ENCODE results near the gene EXOC1. TPM values are rescaled to one million over a fixed set of nuclear protein-coding genes. Genes with fewer than 3 reads are reported as not detected.

The EXOC1 gene
- total and polyA plus RNA-seq, 10 of the 15 experiments (the other 5 are each of a cell fraction or from before 2014, with no cell fraction given) = 11.8 to 36.6 (median 21.1) TPM

GRCh38 chr4:55948726-55949481 lies 95.5 kb downstream of the EXOC1 start, which contains the start of gene CEP135 (continued):
- TF ChIP-seq CTCF (IDR thresholded peaks at IDR 0.05 in 2 of 3, conservative IDR thresholded peaks at IDR 0.05 in 1 of 3; ENCODE audit: control insufficient read depth in 2 of 3, extremely low read depth in 1 of 3, insufficient read depth in 1 of 3, low read depth in 3 of 3, low read length in 3 of 3) (peak; percentile 88 to 99 (median 93); a peak in 5 of 6 replicates), ZZZ3 (IDR thresholded peaks at IDR 0.05; ENCODE audit: control insufficient read depth, insufficient read length, low read depth) (no peak), IRF5 (IDR thresholded peaks at IDR 0.05; ENCODE audit: borderline replicate concordance) (no peak), SPI1 (IDR thresholded peaks at IDR 0.05; ENCODE audit: borderline replicate concordance, insufficient read depth, low read depth, low read length) (peak; percentile 61; the same call in 1 of the 2 replicates), CUX1 (IDR thresholded peaks at IDR 0.05; ENCODE audit: insufficient replicate concordance, low read depth, low read length) (peak; percentile 44), NKRF (conservative IDR thresholded peaks at IDR 0.05) (peak; percentile 100), RUNX3 (IDR thresholded peaks at IDR 0.05; ENCODE audit: low read length) (peak; percentile 50), ZSCAN29 (IDR thresholded peaks at IDR 0.05) (no peak; the same call in 1 of the 2 replicates), BHLHE40 (IDR thresholded peaks at IDR 0.05; ENCODE audit: borderline replicate concordance in 1 of 2, low read depth in 2 of 2, low read length in 1 of 2) (peak; percentile 63 to 89; a peak in 3 of 4 replicates), CHD2 (IDR thresholded peaks at IDR 0.05; ENCODE audit: borderline replicate concordance, low read depth, low read length) (peak; percentile 72), GABPA (IDR thresholded peaks at IDR 0.05; ENCODE audit: low read depth) (no peak), NR2C2 (IDR thresholded peaks at IDR 0.05; ENCODE audit: borderline replicate concordance, control insufficient read depth, insufficient read length, low read depth) (no peak), SRF (IDR thresholded peaks at IDR 0.05; ENCODE audit: low read depth in 2 of 2, low read length in 2 of 2) (0 out of 4 replicates have a peak, but pooled peaks of 1 of the 2 experiments have one; percentile 15), KAT2A (conservative IDR thresholded peaks at IDR 0.05; ENCODE audit: control insufficient read depth, low read depth, low read length) (no peak), RAD51 (IDR thresholded peaks at IDR 0.05) (no peak)

Measured in GM12878 (cell line).